Loucy (cell line): ENCODE data around the gene WWOX.
A peak's percentile ranks its signal among the peaks of the same experiment; 100 is the strongest.

Experiments
- H2AFZ ChIP-seq: fragments of 200-600 bp; sonication (generic); 2 replicates; pipeline ENCODE4 v1.6.0; 2016; ENCODE audit warnings: antibody characterized with exemption, mild to moderate bottlenecking, low read length, moderate library complexity
- H3F3A ChIP-seq: fragments of 200-600 bp; 2 replicates; pipeline ENCODE4 v1.6.0; 2016; ENCODE audit warnings: antibody characterized with exemption, low read depth, mild to moderate bottlenecking
- H3K27me3 ChIP-seq: fragments of 200-600 bp; sonication (generic); 2 replicates; pipeline ENCODE4 v1.6.1; 2014; ENCODE audit warnings: low read length, mild to moderate bottlenecking; ENCODE audit not compliant: insufficient read depth, poor library complexity, severe bottlenecking
- H3K36me3 ChIP-seq: fragments of 200-600 bp; sonication (generic); 2 replicates; pipeline ENCODE4 v1.6.1; 2016; ENCODE audit warnings: low read length; ENCODE audit not compliant: insufficient read depth
- H3K4me1 ChIP-seq: fragments of 200-600 bp; sonication (generic); 2 replicates; pipeline ENCODE4 v1.5.1; 2014; ENCODE audit warnings: low read length, mild to moderate bottlenecking; ENCODE audit not compliant: insufficient read depth, poor library complexity, severe bottlenecking
- H3K4me2 ChIP-seq: fragments of 200-600 bp; sonication (generic); 2 replicates; pipeline ENCODE4 v1.6.0; 2014; ENCODE audit warnings: antibody characterized with exemption, low read length, low read depth, mild to moderate bottlenecking; ENCODE audit not compliant: poor library complexity, severe bottlenecking
- H3K4me3 ChIP-seq: fragments of 200-600 bp; sonication (generic); 2 replicates; pipeline ENCODE4 v1.5.1; 2014; ENCODE audit warnings: low read length, mild to moderate bottlenecking, mixed read lengths; ENCODE audit not compliant: poor library complexity, severe bottlenecking
- H3K79me2 ChIP-seq: fragments of 200-600 bp; sonication (generic); 2 replicates; pipeline ENCODE4 v1.6.1; 2014; ENCODE audit warnings: low read length; ENCODE audit not compliant: insufficient read depth
- H3K9ac ChIP-seq: fragments of 200-600 bp; sonication (generic); 2 replicates; pipeline ENCODE4 v1.6.0; 2014; ENCODE audit warnings: mild to moderate bottlenecking, low read depth, low read length, moderate library complexity; ENCODE audit not compliant: poor library complexity, severe bottlenecking
- H3K9me2 ChIP-seq: fragments of 200-600 bp; sonication (generic); replicated peaks from 2 replicates; pipeline ENCODE4 v1.6.1; 2016; ENCODE audit warnings: low read depth, low read length, mixed read lengths
- H3K9me3 ChIP-seq: fragments of 200-600 bp; sonication (generic); 2 replicates; pipeline ENCODE4 v1.6.1; 2014; ENCODE audit warnings: mild to moderate bottlenecking, antibody characterized with exemption, low read length, low read depth; ENCODE audit not compliant: insufficient read depth
- H4K20me1 ChIP-seq: fragments of 200-600 bp; sonication (generic); 2 replicates; pipeline ENCODE4 v1.6.0; 2014; ENCODE audit warnings: antibody characterized with exemption, low read length, mild to moderate bottlenecking; ENCODE audit not compliant: insufficient read depth, poor library complexity, severe bottlenecking
- EZH2phosphoT487 ChIP-seq: fragments of 200-600 bp; IDR thresholded peaks from 2 replicates; pipeline ENCODE4 v1.6.1; 2018; ENCODE audit warnings: antibody characterized with exemption, mild to moderate bottlenecking, moderate library complexity, borderline replicate concordance
- TF ChIP-seq, protein P1 (sequence below): fragments of 200-600 bp; sonication (generic); conservative IDR thresholded peaks from 2 replicates; pipeline ENCODE4 v1.5.1; 2014; ENCODE audit warnings: mild to moderate bottlenecking, antibody characterized with exemption, low read length

The WWOX gene

DNA sequence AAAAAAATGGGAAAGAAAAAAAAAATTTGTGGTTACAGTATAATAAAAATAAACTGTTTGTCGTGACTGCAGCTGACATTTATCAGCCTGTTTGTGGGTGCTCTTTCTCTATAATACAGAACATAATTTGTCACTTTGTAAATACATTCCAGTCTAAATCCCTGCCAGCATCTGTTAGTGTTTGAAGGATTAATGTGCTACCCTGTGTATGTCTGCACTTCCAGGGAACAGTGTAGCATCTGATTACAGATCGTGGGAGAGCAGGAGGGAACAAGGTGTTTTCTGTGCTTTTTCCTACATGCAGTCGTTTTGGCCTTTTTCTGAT lies 265.1 kb downstream of the WWOX start:
- Histone ChIP-seq H3K4me1 (peaks cover 15% of the 10 kb centered on the region), H4K20me1 (no peaks in the 10 kb centered on the region), H2AFZ (no peak overlapping the region), H3K36me3 (no peaks in the 10 kb centered on the region), H3K9me2 (no peaks in the 10 kb centered on the region), H3F3A (no peaks in the 10 kb centered on the region), H3K79me2 (no peaks in the 10 kb centered on the region), H3K27me3 (no peaks in the 10 kb centered on the region), H3K4me2 (no peak overlapping the region), H3K9me3 (no peaks in the 10 kb centered on the region), H3K4me3 (no peak overlapping the region), H3K9ac (no peak overlapping the region)
- TF ChIP-seq, protein P1, sequence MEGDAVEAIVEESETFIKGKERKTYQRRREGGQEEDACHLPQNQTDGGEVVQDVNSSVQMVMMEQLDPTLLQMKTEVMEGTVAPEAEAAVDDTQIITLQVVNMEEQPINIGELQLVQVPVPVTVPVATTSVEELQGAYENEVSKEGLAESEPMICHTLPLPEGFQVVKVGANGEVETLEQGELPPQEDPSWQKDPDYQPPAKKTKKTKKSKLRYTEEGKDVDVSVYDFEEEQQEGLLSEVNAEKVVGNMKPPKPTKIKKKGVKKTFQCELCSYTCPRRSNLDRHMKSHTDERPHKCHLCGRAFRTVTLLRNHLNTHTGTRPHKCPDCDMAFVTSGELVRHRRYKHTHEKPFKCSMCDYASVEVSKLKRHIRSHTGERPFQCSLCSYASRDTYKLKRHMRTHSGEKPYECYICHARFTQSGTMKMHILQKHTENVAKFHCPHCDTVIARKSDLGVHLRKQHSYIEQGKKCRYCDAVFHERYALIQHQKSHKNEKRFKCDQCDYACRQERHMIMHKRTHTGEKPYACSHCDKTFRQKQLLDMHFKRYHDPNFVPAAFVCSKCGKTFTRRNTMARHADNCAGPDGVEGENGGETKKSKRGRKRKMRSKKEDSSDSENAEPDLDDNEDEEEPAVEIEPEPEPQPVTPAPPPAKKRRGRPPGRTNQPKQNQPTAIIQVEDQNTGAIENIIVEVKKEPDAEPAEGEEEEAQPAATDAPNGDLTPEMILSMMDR: no peak
- TF ChIP-seq EZH2phosphoT487: no peak

DNA sequence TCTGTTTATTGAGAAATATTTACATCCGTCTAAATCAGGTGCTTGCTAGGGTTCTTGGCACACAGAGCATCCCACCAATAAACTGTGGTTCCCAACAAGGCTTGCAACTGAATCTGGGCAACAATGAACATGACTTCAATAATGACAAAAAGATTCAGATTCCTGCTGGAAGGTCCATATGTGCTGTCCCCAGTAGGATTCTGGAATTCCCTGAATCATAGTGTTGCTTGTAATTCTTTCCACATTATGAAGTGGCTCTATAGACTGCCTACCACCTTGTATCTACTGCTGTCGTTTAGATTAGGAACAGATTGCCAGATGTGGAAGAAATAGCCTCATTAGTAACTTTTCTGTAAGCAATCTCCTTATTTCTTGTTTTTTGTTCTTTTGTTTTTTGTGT lies 265.9 kb downstream of the WWOX start:
- Histone ChIP-seq H3K9ac (no peak overlapping the region), H4K20me1 (no peaks in the 10 kb centered on the region), H3K36me3 (no peaks in the 10 kb centered on the region), H3K79me2 (no peaks in the 10 kb centered on the region), H3K4me1 (peaks cover 16% of the 10 kb centered on the region), H3K9me2 (no peaks in the 10 kb centered on the region), H3K4me2 (no peak overlapping the region), H3K27me3 (no peaks in the 10 kb centered on the region), H2AFZ (no peak overlapping the region), H3F3A (no peaks in the 10 kb centered on the region), H3K9me3 (no peaks in the 10 kb centered on the region), H3K4me3 (no peak overlapping the region)
- no peak for TF ChIP-seq EZH2phosphoT487
- TF ChIP-seq, protein P1: no peak

- no peaks in the 10 kb centered on the region for H3F3A ChIP-seq
- peak overlapping the region; percentile 48 for H3K4me3 ChIP-seq
- no peaks in the 10 kb centered on the region for H3K27me3 ChIP-seq
- no peaks in the 10 kb centered on the region for H3K36me3 ChIP-seq
- H3K79me2 ChIP-seq: no peaks in the 10 kb centered on the region
- TF ChIP-seq, protein P1: no peak
- TF ChIP-seq EZH2phosphoT487: no peak
- H3K9me3 ChIP-seq: no peaks in the 10 kb centered on the region
- peak overlapping the region; percentile 57 for H2AFZ ChIP-seq
- no peaks in the 10 kb centered on the region for H3K9me2 ChIP-seq
- H3K4me1 ChIP-seq: peaks cover 28% of the 10 kb centered on the region
- peak overlapping the region; percentile 49 for H3K4me2 ChIP-seq
- H3K9ac ChIP-seq: peak overlapping the region; percentile 1
- H4K20me1 ChIP-seq: no peaks in the 10 kb centered on the region
Observed at GRCh38 chr16:78368121-78369102, 269.0 kb downstream of the WWOX start.
